ENCODE measurements around the gene MACROD2.

Gene MACROD2

DNA sequence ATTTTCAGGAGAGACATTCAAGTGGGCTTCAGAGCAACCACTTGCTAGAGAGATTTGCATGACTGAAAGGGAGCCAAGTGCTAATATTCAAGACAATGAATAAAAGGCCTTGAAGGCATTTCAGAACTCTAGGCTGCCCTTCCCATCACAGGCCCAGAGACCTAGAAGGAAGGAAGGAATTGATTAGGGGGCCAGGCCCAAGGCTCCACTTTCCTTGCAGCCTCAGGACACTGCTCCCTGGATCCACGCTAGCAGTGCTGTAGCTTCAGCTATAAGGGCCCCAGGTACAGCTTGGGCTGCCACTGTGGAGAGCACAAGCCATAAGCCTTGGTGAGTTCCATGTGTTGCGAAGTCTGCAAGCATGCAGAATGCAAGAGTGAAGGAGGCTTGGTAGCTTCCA, 1074.0 kb downstream of the MACROD2 start:
- no peak for DNase-seq (ENCODE audit: extremely low read depth, low read depth)
- TF ChIP-seq, protein P1, sequence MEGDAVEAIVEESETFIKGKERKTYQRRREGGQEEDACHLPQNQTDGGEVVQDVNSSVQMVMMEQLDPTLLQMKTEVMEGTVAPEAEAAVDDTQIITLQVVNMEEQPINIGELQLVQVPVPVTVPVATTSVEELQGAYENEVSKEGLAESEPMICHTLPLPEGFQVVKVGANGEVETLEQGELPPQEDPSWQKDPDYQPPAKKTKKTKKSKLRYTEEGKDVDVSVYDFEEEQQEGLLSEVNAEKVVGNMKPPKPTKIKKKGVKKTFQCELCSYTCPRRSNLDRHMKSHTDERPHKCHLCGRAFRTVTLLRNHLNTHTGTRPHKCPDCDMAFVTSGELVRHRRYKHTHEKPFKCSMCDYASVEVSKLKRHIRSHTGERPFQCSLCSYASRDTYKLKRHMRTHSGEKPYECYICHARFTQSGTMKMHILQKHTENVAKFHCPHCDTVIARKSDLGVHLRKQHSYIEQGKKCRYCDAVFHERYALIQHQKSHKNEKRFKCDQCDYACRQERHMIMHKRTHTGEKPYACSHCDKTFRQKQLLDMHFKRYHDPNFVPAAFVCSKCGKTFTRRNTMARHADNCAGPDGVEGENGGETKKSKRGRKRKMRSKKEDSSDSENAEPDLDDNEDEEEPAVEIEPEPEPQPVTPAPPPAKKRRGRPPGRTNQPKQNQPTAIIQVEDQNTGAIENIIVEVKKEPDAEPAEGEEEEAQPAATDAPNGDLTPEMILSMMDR (IDR thresholded peaks at IDR 0.05; ENCODE audit: low read depth, low read length): no peak

DNA sequence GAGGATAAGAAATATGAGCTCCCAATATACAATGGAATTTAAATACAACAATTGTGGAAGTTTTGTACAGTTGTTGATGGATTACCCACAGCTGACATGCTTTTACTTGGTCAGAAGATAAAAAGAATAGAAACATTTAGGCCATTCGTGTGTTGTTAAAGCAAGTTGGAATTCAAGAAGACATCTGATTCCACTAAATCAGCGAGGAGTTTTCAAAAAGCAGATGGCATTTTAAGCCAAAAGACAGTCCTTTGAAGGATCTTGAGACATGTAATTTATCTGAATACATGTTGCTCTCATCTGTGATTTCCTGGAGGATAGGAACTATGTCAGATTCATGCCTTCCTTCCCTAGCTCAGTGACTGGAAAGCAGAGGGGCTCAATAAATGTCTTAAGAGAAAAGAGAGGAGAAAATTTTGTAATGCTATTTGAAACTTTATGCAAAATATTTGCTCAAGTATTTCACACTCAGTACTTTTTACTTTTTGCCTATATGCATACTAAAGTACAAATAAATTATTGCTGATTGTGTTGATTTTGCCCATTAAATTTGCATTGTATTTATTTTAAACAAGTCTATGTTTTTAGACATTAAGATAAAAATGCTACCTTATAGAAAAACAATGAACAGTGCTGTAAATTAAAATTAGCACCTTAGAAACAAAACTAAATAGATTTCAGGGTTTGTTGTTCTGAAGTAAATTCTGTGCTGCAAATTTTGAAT, 1075.9 kb downstream of the MACROD2 start:
- TF ChIP-seq, protein P1 (IDR thresholded peaks at IDR 0.05; ENCODE audit: low read depth, low read length): no peak
- DNase-seq (ENCODE audit: extremely low read depth, low read depth): no peak

DNA sequence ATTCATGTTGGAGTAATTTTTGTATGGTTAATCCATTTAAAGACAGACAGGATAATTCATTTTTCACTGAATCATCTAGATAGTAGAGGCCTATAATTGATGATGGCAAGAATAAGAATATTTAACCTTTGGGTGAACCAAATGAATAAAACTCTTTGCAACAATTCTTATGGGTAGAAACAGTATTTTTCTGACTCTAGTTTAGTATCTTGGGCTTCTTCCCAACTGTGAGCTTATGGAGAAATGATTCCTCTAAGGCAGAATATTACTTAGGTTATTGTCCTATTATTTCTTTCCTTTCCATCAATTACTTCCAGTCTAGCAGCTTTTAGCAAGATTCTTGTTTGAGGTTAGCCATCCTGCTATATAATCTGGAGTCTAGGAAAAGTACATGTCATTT, 1077.0 kb downstream of the MACROD2 start:
- no peak for DNase-seq (ENCODE audit: extremely low read depth, low read depth)
- TF ChIP-seq, protein P1 (IDR thresholded peaks at IDR 0.05; ENCODE audit: low read depth, low read length): no peak

DNA sequence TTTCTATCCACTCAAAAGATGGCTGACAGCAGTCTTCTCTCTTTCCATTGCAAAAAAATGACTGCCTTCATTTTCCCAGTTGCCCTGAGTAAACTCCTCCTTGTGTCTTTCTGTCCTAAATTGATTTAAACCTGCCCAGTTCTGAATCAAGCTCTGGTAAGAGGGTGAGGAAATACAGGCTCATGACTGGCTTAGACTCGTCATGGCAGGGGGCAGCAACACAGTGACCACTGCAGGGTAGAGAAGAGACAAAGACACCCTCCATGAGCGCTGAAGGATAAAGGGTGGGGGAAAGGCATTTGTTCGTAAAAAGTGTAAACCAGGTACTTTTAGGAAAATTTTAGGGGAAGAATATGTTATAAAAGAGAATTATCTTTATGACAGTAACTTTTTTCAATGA, 1080.3 kb downstream of the MACROD2 start:
- TF ChIP-seq, protein P1 (IDR thresholded peaks at IDR 0.05; ENCODE audit: low read depth, low read length): no peak
- no peak for DNase-seq (ENCODE audit: extremely low read depth, low read depth)

DNA sequence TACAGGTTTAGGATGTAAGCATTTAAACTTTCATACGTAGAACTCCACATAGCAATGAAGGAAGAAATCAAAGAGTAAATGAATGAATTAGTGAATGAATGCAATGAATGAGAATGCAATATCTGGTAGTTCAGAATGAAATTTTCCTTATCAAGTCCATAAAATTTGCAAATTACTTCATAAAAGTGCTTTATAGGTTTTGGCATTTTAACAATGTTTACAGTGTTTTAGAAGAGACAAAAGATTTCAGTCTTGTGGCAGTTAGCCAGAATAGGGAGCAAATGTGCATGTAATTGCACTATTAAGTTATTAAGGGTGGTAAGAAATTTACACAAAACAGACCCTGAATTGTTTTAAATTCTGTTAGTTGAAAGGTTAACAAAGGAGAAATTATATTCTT, 1081.5 kb downstream of the MACROD2 start:
- TF ChIP-seq, protein P1 (IDR thresholded peaks at IDR 0.05; ENCODE audit: low read depth, low read length): no peak
- no peak for DNase-seq (ENCODE audit: extremely low read depth, low read depth)

DNA sequence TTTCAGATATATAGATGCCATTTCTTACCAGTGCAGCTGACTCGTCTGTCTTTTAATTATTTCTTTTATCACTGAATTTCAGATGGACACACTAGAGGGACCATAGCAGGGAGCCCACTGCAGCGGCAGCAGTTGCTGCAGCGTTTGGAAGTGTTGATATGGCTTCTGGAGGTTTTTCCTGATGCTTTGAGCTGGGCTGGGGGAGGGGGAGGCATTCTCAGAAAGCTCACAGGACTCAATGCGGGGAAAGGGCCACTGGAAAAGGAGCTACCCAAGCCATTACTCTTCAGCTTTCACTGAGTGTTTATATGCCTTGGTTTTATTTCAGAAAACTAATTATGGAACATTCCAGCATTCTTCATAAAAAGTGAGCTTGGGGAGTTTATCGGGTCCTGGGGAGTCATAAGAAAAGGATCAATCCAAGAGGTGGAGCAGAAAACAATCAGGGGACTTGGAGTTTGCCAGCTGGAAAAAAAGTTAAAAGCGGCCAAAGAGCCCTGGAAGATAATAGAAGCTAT, 1082.5 kb downstream of the MACROD2 start:
- TF ChIP-seq, protein P1 (IDR thresholded peaks at IDR 0.05; ENCODE audit: low read depth, low read length): no peak
- DNase-seq (ENCODE audit: extremely low read depth, low read depth): no peak

DNA sequence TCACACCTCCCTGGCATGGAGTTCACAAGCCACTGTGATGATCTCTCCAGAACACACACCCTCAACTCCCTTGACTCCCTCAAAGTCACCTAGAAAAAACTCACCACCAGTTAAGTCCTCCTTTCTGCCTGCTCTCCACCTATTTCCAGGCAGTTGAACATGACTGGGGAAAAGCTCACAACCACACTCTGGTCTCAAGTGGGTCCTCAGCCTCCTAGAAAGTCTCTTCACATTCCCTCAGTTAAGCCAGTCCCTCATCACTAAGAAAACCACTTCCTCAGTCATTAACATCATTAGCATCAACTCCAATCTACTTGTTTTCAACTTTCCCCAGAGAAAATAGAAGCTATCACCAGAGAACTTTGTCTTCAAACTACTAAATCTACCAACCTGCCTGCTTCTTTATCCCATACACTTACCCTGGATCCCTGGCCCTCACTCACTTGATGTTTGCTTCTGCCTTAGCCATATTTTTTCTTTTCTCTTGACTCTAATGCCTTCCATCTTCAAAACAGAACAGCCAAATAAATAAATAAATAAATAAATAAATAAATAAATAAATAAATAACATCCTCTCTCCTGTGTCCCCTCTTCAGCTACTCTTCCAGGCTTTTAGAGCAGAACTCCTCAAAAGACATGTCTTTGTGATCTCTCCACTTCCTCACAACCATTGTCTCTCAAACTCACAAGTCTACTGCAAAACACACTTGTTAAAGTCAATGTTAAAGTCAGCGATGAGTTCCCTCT, 1084.5 kb downstream of the MACROD2 start:
- TF ChIP-seq, protein P1 (IDR thresholded peaks at IDR 0.05; ENCODE audit: low read depth, low read length): no peak
- no peak for DNase-seq (ENCODE audit: extremely low read depth, low read depth)

All from AG09319 (cell line).